T-helper 1 cell treated with Interleukin-12 subunit alpha and Interleukin-12 subunit beta and Interleukin-4 antibody, amounts not matched to agents 30 ng/mL and 1 ng/mL, for 36 hours (primary cell): ENCODE data around the gene TNS4. TPM values are rescaled to one million over a fixed set of nuclear protein-coding genes. Genes with fewer than 3 reads are reported as not detected.

Experiments used
- intact Hi-C: fragments of 100-400 bp; cut with micrococcal nuclease; formaldehyde crosslinking; loops from one replicate; pipeline ENCODE4 v1.15.1; 2024
- total RNA-seq: library from RNA; stranded (reverse); gene quantifications from 2 replicates; pipeline ENCODE4 v1.2.3, GENCODE V29; 2022

The TNS4 gene
- total RNA-seq, 1 donor from 2014 or later, result 15.7 TPM

DNA sequence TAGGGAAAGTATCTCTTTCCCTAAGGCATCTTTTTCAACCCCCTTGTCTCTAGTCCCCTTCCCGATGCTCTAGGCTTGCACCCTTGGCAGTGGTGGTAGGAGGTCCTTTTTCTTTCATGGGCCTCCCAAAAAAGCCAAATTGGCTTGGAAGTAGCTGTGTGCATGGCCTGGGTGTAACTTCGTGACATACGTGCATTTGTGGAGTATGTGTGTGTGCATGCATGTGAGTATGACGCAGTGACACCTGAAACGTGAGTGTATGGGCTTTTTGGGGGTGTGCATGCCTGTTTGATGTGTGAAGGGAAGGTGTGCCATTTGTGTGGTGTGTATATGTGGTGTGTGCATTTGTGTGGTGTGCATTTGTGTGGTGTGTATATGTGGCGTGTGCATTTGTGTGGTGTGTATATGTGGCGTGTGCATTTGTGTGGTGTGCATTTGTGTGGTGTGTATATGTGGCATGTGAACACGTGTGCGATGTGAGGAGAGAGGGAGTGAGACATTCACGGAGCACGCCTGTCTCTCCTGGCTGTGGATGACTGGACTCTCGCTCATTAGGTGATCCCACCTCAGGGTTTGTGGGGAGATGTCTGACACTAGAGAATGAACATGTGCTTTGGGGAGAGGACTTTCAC lies 42.5 kb downstream of the TNS4 start:
- intact Hi-C loops, result no loop called here

DNA sequence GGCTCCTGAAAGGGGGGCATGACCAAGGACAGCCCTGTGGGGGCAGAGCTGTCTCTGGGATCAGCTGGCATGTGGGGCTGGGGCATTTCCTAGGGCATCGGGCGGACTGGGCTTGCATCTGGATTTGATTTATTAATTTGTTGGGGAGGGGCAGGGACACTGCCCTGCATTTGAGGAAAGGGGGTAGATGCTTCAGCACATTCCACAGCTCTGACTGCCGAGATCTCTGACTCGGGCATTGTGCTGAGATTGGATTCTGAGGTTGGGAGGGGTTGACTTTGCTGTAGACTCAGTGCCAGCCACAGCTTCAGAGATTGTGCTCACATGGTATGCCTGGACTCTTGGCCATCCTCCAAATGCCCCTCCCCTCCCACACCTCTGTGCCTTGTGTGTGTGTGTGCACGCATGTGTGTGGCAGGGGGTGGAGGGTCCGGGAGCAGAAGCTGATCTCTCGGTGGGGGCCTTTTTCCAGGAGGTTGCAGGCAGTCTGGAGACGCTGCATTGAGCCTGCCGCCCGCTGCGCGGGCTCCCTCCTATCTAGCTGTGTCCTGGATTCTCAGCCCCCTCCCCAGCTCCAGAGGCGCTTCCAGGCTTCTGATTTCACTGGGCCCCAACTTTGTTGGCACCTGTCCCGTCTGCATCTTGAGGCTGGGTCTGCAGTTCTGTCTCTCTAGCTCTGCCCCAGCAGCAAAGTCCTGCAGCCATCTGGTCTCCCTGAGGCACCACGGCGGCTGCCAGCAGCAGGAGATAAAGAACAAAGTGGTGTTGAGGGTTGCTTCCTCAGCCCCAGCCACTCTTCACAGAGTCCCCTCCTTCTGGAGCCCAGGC lies 43.2 kb downstream of the TNS4 start:
- intact Hi-C loops, result no loop called here

GRCh38 chr17:40457369-40457768 lies 44.1 kb downstream of the TNS4 start:
- intact Hi-C loops, result no loop called here

- intact Hi-C loops, result no loop called here
Measured at GRCh38 chr17:40456396-40456951, 44.9 kb downstream of the TNS4 start.

DNA sequence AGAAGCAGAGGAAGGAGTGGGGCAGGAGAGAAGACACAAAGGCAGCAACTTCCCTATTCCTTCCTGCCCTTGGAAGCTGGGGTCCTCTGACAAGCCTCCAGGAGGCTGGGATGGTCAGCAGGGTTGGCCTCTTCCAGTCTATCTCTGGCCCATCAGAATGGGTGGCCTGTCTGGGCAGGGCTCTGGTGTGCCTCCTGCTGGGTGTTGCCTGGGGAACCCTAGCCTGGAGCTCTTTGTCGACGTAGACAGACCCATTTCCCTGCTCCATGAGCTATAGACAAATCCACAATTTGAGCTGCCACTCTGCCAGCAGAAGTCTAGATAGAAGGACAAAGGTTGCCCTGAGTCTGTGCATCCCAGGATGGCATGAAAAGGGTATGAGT lies 46.8 kb downstream of the TNS4 start:
- intact Hi-C loops, result no loop called here

DNA sequence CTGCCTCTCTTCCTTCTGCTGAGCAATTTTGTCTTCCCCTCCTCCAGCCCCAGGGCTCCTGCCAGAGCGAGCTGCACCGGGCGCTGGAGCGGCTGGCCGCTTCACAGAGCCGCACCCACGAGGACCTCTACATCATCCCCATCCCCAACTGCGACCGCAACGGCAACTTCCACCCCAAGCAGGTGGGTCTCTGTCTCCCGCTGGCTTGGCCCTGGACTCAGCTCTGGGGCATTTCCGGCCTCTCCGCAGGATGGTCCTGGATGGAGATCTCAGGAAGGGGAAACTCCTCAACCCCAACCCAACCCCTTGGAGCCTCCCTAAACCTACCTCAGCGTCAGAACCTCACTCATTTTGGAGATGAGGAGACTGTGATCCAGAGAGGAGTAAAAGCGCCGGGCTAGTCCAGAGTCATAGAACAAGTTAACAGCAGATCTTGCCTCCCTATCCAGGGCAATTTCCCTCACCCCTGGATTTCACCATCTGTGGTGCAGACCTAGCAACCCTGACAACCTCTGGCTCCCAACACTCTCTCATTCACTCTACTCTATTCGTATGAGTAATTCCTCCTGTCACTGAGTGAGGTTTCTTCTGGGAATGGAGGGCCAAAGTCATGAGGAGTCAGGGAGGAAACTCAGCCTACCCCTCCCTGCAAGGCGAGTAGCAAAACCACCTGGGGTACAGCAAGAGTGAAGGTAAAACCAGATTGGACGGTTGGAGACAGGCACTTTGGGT lies 47.4 kb downstream of the TNS4 start:
- intact Hi-C loops, result no loop called here

DNA sequence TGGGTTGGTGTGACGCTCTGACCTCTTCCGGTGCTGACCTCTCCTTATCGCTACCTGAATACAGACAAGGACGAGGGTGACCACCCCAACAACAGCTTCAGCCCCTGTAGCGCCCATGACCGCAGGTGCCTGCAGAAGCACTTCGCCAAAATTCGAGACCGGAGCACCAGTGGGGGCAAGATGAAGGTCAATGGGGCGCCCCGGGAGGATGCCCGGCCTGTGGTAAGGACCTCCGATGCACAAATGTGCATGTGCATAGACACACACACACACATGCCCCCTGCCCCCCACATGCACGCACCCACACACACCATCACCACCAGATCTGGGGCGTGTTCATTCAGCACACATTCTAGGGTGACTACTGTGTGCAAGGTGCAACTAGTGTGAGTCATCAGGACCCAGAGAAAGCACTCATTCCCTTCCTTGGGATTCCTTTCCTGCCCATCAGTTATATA lies 48.5 kb downstream of the TNS4 start:
- intact Hi-C loops, result no loop called here

DNA sequence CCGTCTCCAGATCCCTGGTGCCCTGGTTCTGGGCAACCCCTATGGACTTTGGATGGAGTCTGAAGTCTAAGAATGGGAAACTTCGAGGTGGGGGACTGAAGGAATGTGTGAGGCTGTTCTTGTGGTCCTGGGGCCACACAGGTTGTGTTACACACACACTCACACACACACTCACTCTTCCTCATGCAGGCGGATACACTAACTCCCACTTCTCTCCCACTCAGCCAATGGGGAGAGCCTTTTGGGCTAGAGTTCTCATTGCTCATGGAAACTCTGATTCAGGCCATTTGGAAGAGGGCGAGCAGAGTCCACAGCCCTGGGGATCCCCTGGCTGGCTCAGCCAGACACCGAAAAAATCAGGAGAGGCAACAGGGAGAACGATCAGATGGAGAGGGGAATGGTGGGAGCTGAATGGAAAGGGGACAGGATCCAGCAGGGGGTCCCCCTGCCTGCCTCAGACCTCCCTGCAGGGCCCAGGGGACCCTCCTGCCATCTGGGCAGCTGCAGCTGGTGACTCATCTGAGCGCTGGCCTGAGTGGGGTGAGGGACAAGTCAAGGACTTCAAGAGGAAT lies 49.1 kb downstream of the TNS4 start:
- intact Hi-C loops, result no loop called here

- intact Hi-C loops, result no loop called here
Measured at GRCh38 chr17:40451420-40451819, 50.0 kb downstream of the TNS4 start.

DNA sequence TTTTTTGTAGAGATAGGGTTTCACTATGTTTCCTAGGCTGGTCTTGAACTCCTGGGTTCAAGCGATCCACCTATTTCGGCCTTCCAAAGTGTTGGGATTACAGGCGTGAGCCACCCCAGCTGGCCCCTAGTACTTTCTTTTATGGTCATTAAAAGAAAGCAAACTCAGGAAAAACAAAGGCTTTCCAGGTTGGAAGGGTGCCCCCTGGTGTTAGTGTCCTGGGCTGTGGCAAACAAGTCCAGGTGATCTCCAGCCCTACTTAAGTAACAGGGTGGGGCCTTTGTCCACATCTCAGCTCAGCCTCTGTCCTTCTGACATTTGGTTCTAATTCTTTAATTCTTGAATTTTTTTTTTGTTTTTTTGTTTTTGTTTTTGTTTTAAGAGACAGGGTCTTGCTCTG lies 51.2 kb downstream of the TNS4 start:
- intact Hi-C loops, result loop anchor here (1.0 kb wide), 2 partner anchors 51 to 92 kb away; no protein-coding TSS in a partner anchor

DNA sequence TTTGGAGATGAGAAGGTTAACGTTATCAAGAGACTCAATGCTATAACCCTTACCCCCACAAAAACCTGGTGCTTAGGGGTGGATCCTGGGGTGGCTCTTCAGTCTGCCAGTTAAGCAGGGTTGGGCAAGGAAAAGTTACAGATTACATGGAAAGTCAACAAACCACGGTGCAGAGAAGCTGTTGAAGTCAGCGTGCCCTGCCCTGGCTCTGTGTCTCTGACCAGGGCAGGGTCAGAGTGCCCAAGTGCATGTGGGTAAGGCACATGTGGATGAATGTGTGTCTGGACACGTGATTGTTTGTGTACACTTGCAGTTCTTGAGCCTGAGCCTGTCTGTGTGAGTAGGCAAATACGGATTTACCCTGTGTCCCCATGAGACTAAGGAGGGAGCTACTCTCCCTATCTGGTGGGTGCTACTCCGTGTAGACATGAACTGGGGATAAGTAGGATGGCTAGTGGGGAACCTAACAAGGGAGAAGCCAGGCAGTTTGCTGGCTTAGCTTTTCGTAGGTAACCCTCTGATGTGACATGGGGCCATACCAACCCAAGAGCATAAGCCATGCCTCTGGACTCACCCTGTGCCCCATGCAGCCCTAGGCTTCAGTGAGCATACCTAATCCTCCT lies 52.7 kb downstream of the TNS4 start:
- intact Hi-C loops, result no loop called here

- intact Hi-C loops, result no loop called here
Measured at GRCh38 chr17:40448213-40448638, 53.2 kb downstream of the TNS4 start.

GRCh38 chr17:40447806-40448205 lies 53.6 kb downstream of the TNS4 start:
- intact Hi-C loops, result no loop called here

DNA sequence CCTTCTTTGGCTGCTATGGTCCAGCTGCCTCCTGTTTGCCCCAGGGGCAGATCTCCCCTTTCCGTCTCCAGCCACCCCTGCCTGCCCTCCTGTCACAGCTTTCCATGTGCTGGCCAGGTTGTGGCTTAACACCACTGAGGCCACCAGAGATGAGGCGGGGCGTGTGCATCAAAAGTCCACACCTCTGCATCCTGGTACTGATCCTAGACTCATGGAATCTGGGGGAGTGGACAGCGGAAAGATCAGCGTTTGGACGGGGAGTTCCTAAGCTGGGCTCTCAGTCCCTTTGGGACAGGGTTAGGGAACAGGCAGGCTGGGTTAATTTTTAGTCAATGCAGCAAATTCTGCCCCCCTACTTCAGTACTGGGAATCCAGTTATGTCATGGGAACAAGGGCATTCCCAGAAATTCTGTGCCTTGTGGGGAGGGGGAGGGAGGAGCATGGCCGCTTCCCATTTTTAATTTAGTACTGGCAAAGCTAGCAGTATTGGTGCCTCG lies 54.2 kb downstream of the TNS4 start:
- intact Hi-C loops, result no loop called here

DNA sequence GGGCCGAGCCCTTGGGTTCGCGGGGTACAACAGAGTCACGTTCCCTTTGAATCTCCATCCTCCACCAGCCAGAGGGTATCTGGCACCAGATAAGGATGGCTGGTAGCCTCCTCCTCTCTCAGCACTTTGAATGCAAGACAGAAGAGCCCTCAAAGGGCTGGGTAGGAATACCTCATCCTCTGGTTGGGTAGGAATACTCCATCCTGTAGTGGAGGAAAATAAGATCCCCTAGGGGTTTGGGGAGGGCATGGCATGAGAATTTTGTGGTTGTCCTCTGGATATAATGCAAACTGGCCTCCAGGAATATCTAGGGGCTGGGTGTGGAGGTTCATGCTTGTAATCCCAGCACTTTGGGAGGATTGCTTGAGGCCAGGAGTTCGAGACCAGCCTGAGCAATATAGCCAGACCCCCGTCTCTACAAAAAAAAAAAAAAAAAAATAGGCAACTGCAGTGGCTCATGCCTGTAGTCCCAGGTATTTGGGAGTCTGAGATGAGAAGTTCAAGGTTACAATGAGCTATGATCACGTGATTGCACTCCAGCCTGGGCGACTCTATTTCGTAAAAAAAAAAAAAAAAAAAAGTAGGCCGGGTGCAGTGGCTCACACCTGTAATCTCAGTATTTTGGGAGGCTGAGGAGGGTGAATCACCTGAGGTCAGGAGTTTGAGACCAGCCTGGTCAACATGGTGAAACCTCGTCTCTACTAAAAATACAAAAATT lies 55.5 kb downstream of the TNS4 start:
- intact Hi-C loops, result loop anchor here (1.0 to 2.0 kb wide), 4 partner anchors 35 to 115 kb away; no protein-coding TSS in a partner anchor

DNA sequence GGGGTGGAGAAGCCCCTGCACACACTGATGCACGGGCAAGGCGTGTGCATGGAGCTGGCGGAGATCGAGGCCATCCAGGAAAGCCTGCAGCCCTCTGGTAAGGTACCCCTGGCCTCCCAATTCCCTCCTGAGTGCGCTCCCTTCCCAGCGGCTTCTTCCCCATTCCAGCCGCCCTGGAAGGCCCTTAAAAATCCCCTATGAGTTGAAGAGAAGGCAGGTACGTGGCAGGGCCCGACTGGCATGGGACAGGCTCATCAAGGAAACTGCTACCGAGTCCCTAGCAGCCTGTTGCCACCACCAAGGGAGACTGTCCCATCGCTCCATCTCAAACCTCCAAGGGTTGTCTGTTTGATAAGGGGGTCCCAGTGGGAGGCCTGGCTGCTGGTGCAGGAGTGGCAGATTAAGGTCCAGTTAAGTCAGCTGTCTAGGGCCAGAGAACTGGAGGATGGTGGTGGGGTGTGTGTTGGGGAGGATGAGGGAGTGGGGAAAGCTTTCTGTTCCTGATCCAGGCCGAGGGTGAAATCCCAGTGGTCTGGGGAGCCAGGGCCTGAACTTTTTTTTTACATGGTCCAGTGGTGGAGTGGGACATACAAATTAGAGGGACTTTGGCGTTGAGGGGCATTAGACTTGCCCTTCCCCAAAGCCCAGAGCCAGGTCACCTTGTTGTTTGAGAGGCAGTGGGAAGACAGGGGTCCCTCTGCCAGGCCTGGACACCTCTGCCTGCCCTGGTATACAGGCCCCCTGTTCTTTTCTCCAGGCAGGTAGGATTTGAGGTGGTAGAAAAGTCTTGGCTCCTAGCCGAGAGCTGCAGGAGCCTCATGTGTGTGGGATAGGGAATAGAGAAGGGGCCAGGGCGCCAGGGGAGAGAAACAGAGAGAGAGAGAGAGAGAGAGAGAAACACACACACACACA lies 57.2 kb downstream of the TNS4 start:
- intact Hi-C loops, result loop anchor here (1.0 to 5.0 kb wide), 5 partner anchors 17 to 73 kb away; partner anchors contain the start of gene TOP2A

DNA sequence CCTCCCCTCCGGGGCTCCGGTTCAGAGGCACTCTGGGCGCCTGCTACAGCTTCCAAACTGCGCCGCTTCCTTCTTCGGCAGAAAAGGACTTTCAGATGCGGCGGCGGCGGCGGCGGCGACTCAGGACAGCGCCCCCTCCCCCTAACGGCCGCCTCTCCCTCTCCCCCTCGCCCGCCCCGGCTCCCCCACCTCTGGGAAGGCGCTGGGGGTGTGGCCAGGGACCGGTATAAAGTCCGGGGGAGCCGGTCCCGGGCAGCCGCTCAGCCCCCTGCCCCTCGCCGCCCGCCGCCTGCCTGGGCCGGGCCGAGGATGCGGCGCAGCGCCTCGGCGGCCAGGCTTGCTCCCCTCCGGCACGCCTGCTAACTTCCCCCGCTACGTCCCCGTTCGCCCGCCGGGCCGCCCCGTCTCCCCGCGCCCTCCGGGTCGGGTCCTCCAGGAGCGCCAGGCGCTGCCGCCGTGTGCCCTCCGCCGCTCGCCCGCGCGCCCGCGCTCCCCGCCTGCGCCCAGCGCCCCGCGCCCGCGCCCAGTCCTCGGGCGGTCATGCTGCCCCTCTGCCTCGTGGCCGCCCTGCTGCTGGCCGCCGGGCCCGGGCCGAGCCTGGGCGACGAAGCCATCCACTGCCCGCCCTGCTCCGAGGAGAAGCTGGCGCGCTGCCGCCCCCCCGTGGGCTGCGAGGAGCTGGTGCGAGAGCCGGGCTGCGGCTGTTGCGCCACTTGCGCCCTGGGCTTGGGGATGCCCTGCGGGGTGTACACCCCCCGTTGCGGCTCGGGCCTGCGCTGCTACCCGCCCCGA lies 58.0 kb downstream of the TNS4 start, which contains the start of gene IGFBP4:
IGFBP4 (plus strand) TSS at position 255 of the 792 bp plus-strand sequence; CDS start at position 541, 286 bp downstream.
- intact Hi-C loops, result loop anchor here (1.0 to 5.0 kb wide), 4 partner anchors 17 to 74 kb away; partner anchors contain the start of gene TOP2A
